Endothelial cell of umbilical vein (primary cell): Measurements from ENCODE around the gene GRM4. TPM values are rescaled to one million over a fixed set of nuclear protein-coding genes. Genes with fewer than 3 reads are reported as not detected.

Experiments
- BruUV-seq: library from RNA; stranded (reverse); fragments of 400-500 nt; replicated peaks from 2 replicates; lab custom pipeline; 2021; lab: Mats Ljungman, UMichigan
- CTCF ChIA-PET: fragments of 300-600, 350-600 bp; sonication (Branson Sonifier 250); formaldehyde crosslinking; loops from one replicate; lab custom pipeline; 2021; ENCODE audit warnings: antibody characterized with exemption, inconsistent platforms; lab: Charles Lee
- POLR2A ChIA-PET: fragments of 300-600, 350-600 bp; sonication (Branson Sonifier 250); formaldehyde crosslinking; loops from one replicate; lab custom pipeline; 2021; ENCODE audit warnings: antibody characterized with exemption, inconsistent platforms; lab: Charles Lee
- DNase-seq: peaks from one replicate; pipeline ENCODE4 v3.0.0-alpha.2; 2011; ENCODE audit warnings: low read depth, low spot score
- FAIRE-seq: peaks from 2 replicates; lab custom pipeline; 2011; peaks lifted over from hg19 to GRCh38; lab: Jason Lieb, UNC
- H2AFZ ChIP-seq: 2 replicates; pipeline ENCODE4 v1.6.0; 2012; ENCODE audit warnings: low read depth, low read length, control low read depth, inconsistent platforms
- H3K27ac ChIP-seq: 2 replicates; pipeline ENCODE4 v1.5.1; 2011; ENCODE audit warnings: low read depth, mild to moderate bottlenecking, control low read depth, low read length, moderate library complexity; ENCODE audit not compliant: insufficient read depth
- H3K27me3 ChIP-seq, 2 experiments: 2 replicates each; pipeline versions ENCODE4 v1.6.0 to v1.6.1; 2011; ENCODE audit warnings: low read length in 2 of 2, mixed read lengths in 1 of 2; ENCODE audit not compliant: control insufficient read depth in 2 of 2, insufficient read depth in 2 of 2
- H3K36me3 ChIP-seq, 2 experiments: 2 replicates in 1 of 2; 3 replicates in 1 of 2; pipeline ENCODE4 v1.5.1; 2011; ENCODE audit warnings: low read length in 2 of 2, mild to moderate bottlenecking in 1 of 2, moderate library complexity in 1 of 2; ENCODE audit not compliant: control insufficient read depth in 2 of 2, insufficient read depth in 2 of 2; ENCODE audit errors: extremely low read depth in 1 of 2
- H3K4me1 ChIP-seq: 3 replicates; pipeline ENCODE4 v1.5.1; 2011; ENCODE audit warnings: mild to moderate bottlenecking, low read length; ENCODE audit not compliant: control insufficient read depth, insufficient read depth; ENCODE audit errors: extremely low read depth
- H3K4me2 ChIP-seq: 2 replicates; pipeline ENCODE4 v1.6.1; 2011; ENCODE audit warnings: low read length, control low read depth, mixed read lengths; ENCODE audit not compliant: insufficient read depth
- H3K4me3 ChIP-seq, 3 experiments: fragments of 200-600 bp in 1 of 3; sonication (generic), shearing (Covaris generic) in 1 of 3; replicated peaks in 1 of 3; 2 replicates each; pipeline ENCODE4 v1.5.1; 2011 to 2016; ENCODE audit warnings: control low read depth in 3 of 3, low read length in 3 of 3, mild to moderate bottlenecking in 2 of 3, inconsistent platforms in 1 of 3, low read depth in 1 of 3, moderate library complexity in 1 of 3; ENCODE audit not compliant: insufficient read depth in 1 of 3
- H3K79me2 ChIP-seq: 2 replicates; pipeline ENCODE4 v1.6.0; 2012; ENCODE audit warnings: low read length, inconsistent platforms; ENCODE audit not compliant: control insufficient read depth, insufficient read depth
- H3K9ac ChIP-seq: replicated peaks from 2 replicates; pipeline ENCODE3; 2011; ENCODE audit warnings: low read length, control low read depth; ENCODE audit not compliant: insufficient read depth; ENCODE audit errors: extremely low read depth
- H3K9me1 ChIP-seq: replicated peaks from 3 replicates; pipeline ENCODE4 v1.6.0; 2011; ENCODE audit warnings: mild to moderate bottlenecking, low read length; ENCODE audit not compliant: control insufficient read depth, insufficient read depth; ENCODE audit errors: extremely low read depth
- H3K9me3 ChIP-seq: replicated peaks from 2 replicates; pipeline ENCODE4 v1.5.1; 2012; ENCODE audit warnings: low read length, inconsistent platforms; ENCODE audit not compliant: control insufficient read depth, insufficient read depth
- H4K20me1 ChIP-seq: replicated peaks from 2 replicates; pipeline ENCODE3; 2011; ENCODE audit warnings: mild to moderate bottlenecking, low read length; ENCODE audit not compliant: control insufficient read depth, insufficient read depth; ENCODE audit errors: extremely low read depth
- EZH2 ChIP-seq: IDR thresholded peaks from 2 replicates; pipeline ENCODE4 v1.6.1; 2012; ENCODE audit warnings: borderline replicate concordance, low read depth, mild to moderate bottlenecking, moderate library complexity, low read length, inconsistent platforms; ENCODE audit not compliant: severe bottlenecking
- FOS ChIP-seq: IDR thresholded peaks from 2 replicates; pipeline ENCODE4 v1.6.1; 2011; ENCODE audit warnings: mild to moderate bottlenecking, low read length, moderate library complexity, borderline replicate concordance; ENCODE audit not compliant: insufficient read depth
- GATA2 ChIP-seq: IDR thresholded peaks from 2 replicates; pipeline ENCODE4 v1.7.0; 2011; ENCODE audit warnings: low read depth, mild to moderate bottlenecking, moderate library complexity, mixed read lengths, low read length; ENCODE audit not compliant: insufficient read length, insufficient read depth
- JUN ChIP-seq: IDR thresholded peaks from 2 replicates; pipeline ENCODE4 v1.6.1; 2011; ENCODE audit warnings: borderline replicate concordance, low read depth; ENCODE audit not compliant: insufficient read length, insufficient read depth
- MYC ChIP-seq: IDR thresholded peaks from one replicate; pipeline ENCODE4 v1.6.1; 2011; ENCODE audit warnings: mild to moderate bottlenecking, low read depth, low read length
- POLR2A ChIP-seq: IDR thresholded peaks from 2 replicates; pipeline ENCODE4 v1.6.1; 2012; ENCODE audit warnings: low read depth, mild to moderate bottlenecking, control low read depth, low read length
- POLR2AphosphoS5 ChIP-seq: IDR thresholded peaks from 2 replicates; pipeline ENCODE4 v1.6.1; 2012; ENCODE audit warnings: low read depth, mild to moderate bottlenecking, control low read depth, low read length, moderate library complexity; ENCODE audit not compliant: insufficient read depth
- dilution Hi-C: fragments of 300-500 bp; cut with MboI; formaldehyde crosslinking; loops from one replicate; pipeline ENCODE4 v1.15.0; 2019; ENCODE audit warnings: low sequenced_read_pairs; ENCODE audit not compliant: extremely low pct_ligation_motif_present
- intact Hi-C: fragments of 100-400 bp; cut with micrococcal nuclease; formaldehyde crosslinking; loops from one replicate; pipeline ENCODE4 v1.10.0; 2022
- polyA plus RNA-seq, 4 experiments: library from polyadenylated mRNA; depleted of rRNA in 3 of 4; stranded (reverse) in 3 of 4; unstranded in 1 of 4; fragments of >200 nt; gene quantifications; 2 replicates each; pipeline versions ENCODE4 v1.2.1 to v1.2.3, GENCODE V29; 2011 to 2012; ENCODE audit warnings: missing spikeins in 1 of 4
- total RNA-seq: library from RNA; stranded (reverse); gene quantifications from 2 replicates; pipeline ENCODE4 v1.2.3, GENCODE V29; 2021
- TF ChIP-seq, protein P1 (sequence below): IDR thresholded peaks from 2 replicates; pipeline ENCODE4 v1.6.1; 2011; ENCODE audit not compliant: insufficient read depth, insufficient read length
- TF ChIP-seq, protein P2 (sequence below), 2 donors: IDR thresholded peaks; 1 replicate in 1 of 2; 2 replicates in 1 of 2; pipeline ENCODE4 v1.5.1; 2011; ENCODE audit warnings: low read length in 2 of 2, mild to moderate bottlenecking in 2 of 2, moderate library complexity in 2 of 2, control low read depth in 1 of 2, inconsistent platforms in 1 of 2, low read depth in 1 of 2; ENCODE audit not compliant: insufficient read depth in 1 of 2; ENCODE audit errors: extremely low read depth in 1 of 2

Gene GRM4
- total and polyA plus RNA-seq, 2 donors (not counting 3 experiments of a cell fraction or from before 2014, with no cell fraction given): 0.03 TPM; not detected in 1

DNA sequence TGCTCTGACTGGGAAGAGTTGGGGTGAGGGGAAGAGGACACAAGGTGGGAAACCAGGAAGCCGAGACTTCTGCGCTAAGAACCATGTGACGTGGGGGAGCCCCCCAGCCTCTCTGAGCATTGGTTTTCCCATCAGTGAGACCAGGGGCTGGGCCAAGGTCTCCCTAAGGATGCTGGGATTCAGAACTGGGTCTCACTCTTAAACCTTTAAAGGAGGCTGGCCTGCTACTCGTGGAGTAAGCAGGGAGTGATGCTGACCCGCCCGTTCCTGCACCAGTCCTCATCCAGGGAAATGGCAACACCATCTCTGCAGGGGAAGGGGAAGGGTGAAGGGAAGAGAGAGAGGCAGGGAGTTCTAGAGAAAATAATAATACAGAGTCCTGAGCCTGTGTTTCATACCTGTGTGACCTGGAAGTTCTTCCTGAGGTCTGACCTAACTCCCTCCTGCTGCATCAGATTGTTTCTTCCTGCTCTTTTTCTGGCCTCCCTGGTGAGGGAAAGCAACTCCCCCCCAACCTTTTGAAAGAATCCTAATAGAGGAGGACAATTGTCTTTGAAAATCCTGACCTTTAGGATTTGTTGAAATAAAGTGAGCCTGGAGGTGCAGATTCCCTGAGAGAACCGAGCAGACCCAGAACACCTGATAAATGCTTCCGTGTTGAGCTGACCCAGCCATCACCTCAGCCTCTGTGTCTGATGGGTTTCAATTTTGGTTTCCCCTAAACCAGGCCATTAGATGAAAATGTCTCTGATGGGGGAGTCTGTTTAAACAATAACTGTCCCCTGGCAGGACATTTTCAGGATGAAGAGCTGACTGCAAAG is 3.0 kb upstream of the GRM4 start:
- intact Hi-C loops (loop anchor here (5.0 kb wide), 1 partner anchor 112 kb away; no protein-coding TSS in a partner anchor), dilution Hi-C loops (no loop called here)
- no peak overlapping the region for H3K9ac ChIP-seq
- no peaks in the 10 kb centered on the region for H3K79me2 ChIP-seq
- DNase-seq (no peak), FAIRE-seq (no peak)
- H3K9me1 ChIP-seq: no peaks in the 10 kb centered on the region
- no peak overlapping the region for H3K4me2 ChIP-seq
- no peak for TF ChIP-seq EZH2
- no peak for TF ChIP-seq POLR2AphosphoS5
- TF ChIP-seq, protein P1, sequence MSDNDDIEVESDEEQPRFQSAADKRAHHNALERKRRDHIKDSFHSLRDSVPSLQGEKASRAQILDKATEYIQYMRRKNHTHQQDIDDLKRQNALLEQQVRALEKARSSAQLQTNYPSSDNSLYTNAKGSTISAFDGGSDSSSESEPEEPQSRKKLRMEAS: no peak
- no peak for TF ChIP-seq GATA2
- no peak for TF ChIP-seq MYC
- TF ChIP-seq POLR2A: no peak
- TF ChIP-seq, protein P2, sequence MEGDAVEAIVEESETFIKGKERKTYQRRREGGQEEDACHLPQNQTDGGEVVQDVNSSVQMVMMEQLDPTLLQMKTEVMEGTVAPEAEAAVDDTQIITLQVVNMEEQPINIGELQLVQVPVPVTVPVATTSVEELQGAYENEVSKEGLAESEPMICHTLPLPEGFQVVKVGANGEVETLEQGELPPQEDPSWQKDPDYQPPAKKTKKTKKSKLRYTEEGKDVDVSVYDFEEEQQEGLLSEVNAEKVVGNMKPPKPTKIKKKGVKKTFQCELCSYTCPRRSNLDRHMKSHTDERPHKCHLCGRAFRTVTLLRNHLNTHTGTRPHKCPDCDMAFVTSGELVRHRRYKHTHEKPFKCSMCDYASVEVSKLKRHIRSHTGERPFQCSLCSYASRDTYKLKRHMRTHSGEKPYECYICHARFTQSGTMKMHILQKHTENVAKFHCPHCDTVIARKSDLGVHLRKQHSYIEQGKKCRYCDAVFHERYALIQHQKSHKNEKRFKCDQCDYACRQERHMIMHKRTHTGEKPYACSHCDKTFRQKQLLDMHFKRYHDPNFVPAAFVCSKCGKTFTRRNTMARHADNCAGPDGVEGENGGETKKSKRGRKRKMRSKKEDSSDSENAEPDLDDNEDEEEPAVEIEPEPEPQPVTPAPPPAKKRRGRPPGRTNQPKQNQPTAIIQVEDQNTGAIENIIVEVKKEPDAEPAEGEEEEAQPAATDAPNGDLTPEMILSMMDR (IDR thresholded peaks at IDR 0.05; ENCODE audit: extremely low read depth in 1 of 2, insufficient read depth in 1 of 2, low read depth in 1 of 2, low read length in 2 of 2): no peak
- TF ChIP-seq FOS: no peak
- no peak for TF ChIP-seq JUN
- H3K27ac ChIP-seq: no peak overlapping the region
- ChIA-PET CTCF (interaction anchor here (10.0 kb wide), 1 partner anchor 95 kb away, joined by 245 read pairs; no protein-coding TSS in a partner anchor), POLR2A (no interaction called here)
- H3K36me3 ChIP-seq: no peaks in the 10 kb centered on the region
- BruUV-seq: no TSS peak
- H3K4me1 ChIP-seq: no peaks in the 10 kb centered on the region
- H3K9me3 ChIP-seq: no peaks in the 10 kb centered on the region
- H3K4me3 ChIP-seq: no peak overlapping the region
- H3K27me3 ChIP-seq: peaks cover 44 to 51% of the 10 kb centered on the region in 2 experiments
- no peak overlapping the region for H2AFZ ChIP-seq
- no peaks in the 10 kb centered on the region for H4K20me1 ChIP-seq
